ENCODE measurements around the gene LTBP3.
A peak's percentile ranks its signal among the peaks of the same experiment; 100 is the strongest.

The LTBP3 gene

DNA sequence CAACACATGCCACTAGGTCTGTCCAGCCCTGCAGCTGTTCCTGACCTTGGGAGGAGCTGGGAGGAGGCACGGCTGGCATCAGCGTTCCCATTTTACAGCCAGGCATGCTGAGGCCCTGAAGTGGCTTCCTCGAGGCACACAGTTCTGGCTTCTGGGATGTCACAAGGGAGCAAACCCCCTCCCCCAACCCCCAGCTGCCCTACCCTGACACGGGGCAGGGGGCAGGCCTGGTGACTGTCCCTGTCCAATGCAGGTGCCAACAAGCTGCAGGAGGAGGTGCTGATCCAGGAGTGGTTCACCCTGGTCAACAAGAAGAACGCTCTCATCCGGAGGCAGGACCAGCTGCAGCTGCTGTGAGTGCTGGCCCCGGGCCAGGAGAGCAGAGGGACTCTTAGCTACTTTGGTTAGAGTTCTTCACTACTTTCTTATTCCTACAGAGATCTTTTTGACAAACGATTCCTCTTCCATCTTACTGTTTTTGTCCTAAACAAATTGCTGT, 32.1 kb upstream of the LTBP3 start:
- DNase-seq (ENCODE audit: low spot score in 2 of 2) = no peak
- Mint-ChIP-seq H3K4me1 (peaks cover 75% of the 10 kb centered on the region), H3K27ac (peak overlapping the region; percentile 71), H3K36me3 (peaks cover 92% of the 10 kb centered on the region), H3K9me3 (no peaks in the 10 kb centered on the region), H3K4me3 (no peak overlapping the region)
- no peak for ATAC-seq

DNA sequence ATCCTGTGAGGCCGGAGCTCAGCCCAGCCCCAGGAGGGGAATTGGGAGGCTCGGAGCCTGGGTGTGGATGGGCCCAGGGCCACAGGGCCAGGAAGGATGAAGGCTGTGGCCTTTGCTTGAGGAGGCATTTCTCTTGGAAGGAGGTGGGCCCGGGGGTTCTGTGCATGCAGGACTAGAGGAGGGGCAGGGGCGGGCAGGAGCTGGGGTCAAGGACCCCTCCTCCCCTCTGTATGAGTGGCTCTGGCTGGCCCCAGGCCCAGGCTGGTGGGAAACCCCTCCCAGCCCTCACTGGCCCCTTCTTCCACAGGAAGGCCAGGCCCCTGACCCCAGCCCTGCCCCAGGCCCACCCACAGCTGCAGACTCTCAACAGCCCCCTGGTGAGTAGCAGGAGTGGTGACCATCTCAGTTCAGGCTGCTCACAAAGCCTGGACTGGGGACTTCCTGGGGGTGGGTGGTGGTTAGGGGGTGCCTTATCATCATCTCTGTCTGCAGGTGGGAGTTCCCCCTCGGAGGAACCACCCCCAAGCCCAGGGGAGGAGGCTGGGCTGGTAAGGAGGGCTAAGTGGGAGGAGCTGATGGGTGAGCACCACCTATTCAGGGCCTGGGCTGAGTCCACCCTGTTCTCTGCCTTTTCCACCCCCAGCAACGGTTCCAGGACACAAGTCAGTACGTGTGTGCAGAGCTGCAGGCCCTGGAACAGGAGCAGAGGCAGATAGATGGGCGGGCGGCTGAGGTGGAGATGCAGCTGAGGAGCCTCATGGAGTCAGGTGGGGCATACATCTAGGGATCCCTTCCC, 31.5 kb upstream of the LTBP3 start:
- H3K4me1 Mint-ChIP-seq = peaks cover 69% of the 10 kb centered on the region
- H3K4me3 Mint-ChIP-seq = peak overlapping the region; percentile 80
- DNase-seq (ENCODE audit: low spot score in 2 of 2) = peak in 1 of 2 donors; percentile 73
- peak overlapping the region; percentile 96 for H3K27ac Mint-ChIP-seq
- peaks cover 87% of the 10 kb centered on the region for H3K36me3 Mint-ChIP-seq
- H3K9me3 Mint-ChIP-seq = no peaks in the 10 kb centered on the region
- peak; percentile 55 for ATAC-seq

DNA sequence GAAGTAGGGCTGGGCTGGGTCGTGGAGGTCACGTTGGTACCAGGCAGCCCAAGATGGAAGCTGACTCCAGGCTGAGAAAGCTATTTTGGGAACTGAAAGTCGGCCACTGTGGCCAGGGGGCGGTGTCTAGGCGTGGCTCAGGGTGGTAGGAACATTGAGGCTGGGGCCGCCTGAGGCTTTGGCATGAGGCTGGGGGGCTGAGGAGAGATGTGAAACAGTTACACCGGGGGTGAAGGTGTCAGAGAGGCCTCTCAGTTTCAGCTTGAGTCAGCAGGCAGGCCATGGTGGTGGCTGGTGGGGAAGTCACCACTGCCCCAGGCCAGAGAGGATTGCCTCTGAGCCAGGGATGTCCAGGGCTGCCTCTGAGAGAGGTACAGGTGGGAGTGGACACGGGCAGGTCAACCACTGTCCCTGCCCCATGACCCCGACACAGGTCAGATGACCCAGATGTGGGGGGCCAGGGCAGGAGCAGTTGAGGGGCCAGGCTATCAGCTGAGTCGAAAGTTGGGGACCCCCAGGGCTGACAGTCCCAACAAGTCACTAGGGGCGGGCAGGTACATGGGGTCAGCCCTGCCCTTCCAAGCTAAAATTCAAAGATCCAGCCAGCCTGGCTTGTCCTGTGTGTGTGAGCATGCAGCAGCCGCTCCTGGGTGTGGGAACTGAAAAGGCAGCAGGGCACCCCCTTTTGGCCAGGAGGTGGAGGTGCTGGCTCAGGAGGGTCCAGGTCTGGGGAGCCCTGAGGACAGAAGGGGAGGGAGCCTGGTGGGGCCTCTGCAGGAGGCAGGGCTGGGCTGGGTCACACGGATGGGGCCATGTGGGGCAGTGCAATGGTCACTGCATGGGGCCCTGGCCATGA, 30.3 kb upstream of the LTBP3 start:
- H3K4me1 Mint-ChIP-seq = peaks cover 69% of the 10 kb centered on the region
- peaks cover 87% of the 10 kb centered on the region for H3K36me3 Mint-ChIP-seq
- DNase-seq (ENCODE audit: low spot score in 2 of 2) = peak; percentile 60 to 93
- H3K9me3 Mint-ChIP-seq = no peaks in the 10 kb centered on the region
- peak; percentile 90 for ATAC-seq
- H3K27ac Mint-ChIP-seq = peak overlapping the region; percentile 96
- peak overlapping the region; percentile 80 for H3K4me3 Mint-ChIP-seq

DNA sequence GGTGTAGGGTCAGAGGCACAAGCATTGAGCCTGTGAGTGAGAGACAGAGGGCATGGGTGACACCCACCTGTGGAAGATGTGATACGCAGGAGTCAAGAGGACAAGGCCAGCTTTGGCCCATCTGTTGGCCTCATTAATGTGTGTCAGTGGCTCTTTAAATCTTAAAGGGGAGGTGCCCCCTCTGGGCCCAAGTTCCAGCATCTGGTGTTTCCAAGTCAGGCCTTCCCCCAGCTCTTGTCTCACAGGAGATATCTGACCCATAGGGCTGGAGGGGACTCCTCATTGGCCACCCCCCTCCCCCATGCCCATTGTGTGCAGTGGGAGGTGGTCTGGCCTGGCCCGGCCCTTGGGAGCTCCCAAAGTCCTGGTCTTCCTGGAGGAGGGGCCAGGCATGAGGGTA, 28.5 kb upstream of the LTBP3 start:
- H3K4me1 Mint-ChIP-seq = peaks cover 80% of the 10 kb centered on the region
- DNase-seq (ENCODE audit: low spot score in 2 of 2) (no peak), ATAC-seq (no peak)
- H3K36me3 Mint-ChIP-seq = peaks cover 94% of the 10 kb centered on the region
- peak overlapping the region; percentile 80 for H3K4me3 Mint-ChIP-seq
- H3K27ac Mint-ChIP-seq = peak overlapping the region; percentile 96
- no peaks in the 10 kb centered on the region for H3K9me3 Mint-ChIP-seq

DNA sequence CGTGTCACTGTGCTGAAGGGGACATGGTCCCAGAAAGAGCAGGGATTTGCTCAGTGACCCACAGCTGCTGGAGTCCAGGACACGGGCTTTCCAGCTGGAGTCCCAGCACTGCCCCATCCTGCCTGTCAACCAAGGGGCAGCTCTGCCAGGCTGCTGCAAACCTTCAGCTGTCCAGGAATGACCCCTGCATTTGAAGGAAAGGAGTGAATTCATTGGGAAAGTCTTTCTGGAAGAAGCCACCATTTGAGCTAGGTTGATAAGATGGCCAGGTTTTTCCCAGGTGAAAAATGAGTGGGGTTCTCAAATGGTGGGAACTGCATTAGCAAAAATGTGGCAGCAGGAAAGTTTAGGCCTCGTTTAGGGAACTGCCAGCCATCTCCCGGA, 28.1 kb upstream of the LTBP3 start:
- no peaks in the 10 kb centered on the region for H3K9me3 Mint-ChIP-seq
- peaks cover 94% of the 10 kb centered on the region for H3K36me3 Mint-ChIP-seq
- H3K4me3 Mint-ChIP-seq = peak overlapping the region; percentile 80
- DNase-seq (ENCODE audit: low spot score in 2 of 2) = no peak
- peaks cover 82% of the 10 kb centered on the region for H3K4me1 Mint-ChIP-seq
- ATAC-seq = no peak
- H3K27ac Mint-ChIP-seq = peak overlapping the region; percentile 96

DNA sequence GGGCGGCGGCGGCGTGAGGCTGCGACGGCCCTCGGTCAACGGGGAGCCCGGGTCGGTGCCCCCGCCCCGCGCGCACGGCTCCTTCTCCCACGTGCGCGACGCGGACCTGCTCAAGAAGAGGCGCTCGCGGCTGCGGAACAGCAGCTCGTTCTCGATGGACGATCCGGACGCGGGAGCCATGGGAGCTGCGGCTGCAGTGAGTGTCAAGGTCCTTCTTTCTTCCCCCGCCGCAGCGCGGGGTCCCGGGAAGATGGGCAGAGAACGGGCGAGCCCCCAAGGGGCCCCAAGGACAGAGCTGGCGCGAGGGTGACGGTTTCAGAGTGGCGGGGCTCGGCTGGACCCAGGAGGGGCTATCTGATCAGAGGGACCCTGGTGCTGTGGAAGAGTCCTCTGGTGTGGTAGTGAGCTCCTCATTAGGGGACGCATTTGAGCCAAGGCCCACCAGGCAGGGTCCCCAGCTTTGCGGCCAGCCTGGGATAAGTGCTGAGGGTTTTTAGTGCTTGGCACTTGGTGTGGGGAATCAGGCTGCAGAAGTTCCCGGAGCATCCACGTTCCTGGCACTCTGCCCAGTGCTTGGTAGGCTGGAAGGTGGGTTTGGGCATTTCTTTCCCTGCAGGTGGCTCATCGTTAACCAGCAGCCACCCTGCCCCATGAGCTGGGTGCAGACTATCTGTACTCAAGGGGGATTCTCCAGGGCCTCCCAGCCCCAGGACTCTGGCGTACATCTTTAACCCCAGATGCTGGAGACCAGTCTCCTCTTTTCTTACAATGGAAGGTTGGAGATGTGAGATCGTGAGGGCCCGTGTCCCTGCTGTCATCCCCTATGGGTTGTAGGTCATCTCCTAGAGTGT, 27.5 kb upstream of the LTBP3 start:
- H3K4me1 Mint-ChIP-seq = peaks cover 85% of the 10 kb centered on the region
- no peaks in the 10 kb centered on the region for H3K9me3 Mint-ChIP-seq
- DNase-seq (ENCODE audit: low spot score in 2 of 2) (no peak), ATAC-seq (no peak)
- peak overlapping the region; percentile 96 for H3K27ac Mint-ChIP-seq
- peaks cover 94% of the 10 kb centered on the region for H3K36me3 Mint-ChIP-seq
- H3K4me3 Mint-ChIP-seq = peak overlapping the region; percentile 80

DNA sequence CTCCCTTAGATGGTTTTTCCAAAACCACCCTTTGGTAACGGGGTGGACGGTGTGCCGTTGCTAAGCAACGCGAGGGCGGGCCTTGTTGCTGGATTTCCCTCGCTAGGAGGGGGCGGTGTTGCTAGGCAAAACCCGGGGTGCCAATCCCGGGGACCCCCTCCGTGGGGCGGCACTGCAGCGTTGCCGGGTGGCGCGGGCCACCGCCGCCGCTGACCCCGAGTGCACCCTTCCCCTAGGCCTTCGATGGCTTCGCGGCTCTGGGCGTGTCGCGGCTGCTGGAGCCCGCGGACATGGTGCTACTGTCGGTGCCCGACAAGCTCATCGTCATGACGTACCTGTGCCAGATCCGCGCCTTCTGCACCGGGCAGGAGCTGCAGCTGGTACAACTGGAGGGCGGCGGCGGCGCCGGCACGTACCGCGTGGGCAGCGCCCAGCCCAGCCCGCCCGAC, 26.6 kb upstream of the LTBP3 start:
- H3K36me3 Mint-ChIP-seq = peaks cover 94% of the 10 kb centered on the region
- peaks cover 83% of the 10 kb centered on the region for H3K4me1 Mint-ChIP-seq

DNA sequence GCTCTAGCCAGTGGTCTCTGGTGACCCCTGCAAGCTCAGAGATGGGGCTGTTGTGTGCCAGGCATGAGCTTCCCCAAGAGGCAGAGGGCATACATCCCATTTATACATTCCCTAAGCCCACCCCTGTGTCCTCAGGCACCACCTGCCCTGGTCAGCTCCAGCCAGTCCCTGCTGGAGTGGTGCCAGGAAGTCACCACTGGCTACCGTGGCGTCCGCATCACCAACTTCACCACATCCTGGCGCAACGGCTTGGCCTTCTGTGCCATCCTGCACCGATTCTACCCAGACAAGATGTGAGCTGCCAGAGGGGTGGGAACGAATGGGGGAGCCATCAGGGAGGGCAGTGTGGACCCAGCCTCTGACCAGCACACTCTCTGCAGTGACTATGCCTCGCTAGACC, 25.9 kb upstream of the LTBP3 start:
- peak overlapping the region; percentile 94 for H3K27ac Mint-ChIP-seq
- peaks cover 94% of the 10 kb centered on the region for H3K36me3 Mint-ChIP-seq
- H3K9me3 Mint-ChIP-seq = no peaks in the 10 kb centered on the region
- DNase-seq (ENCODE audit: low spot score in 2 of 2) (no peak), ATAC-seq (no peak)
- no peak overlapping the region for H3K4me3 Mint-ChIP-seq
- H3K4me1 Mint-ChIP-seq = peaks cover 78% of the 10 kb centered on the region

More for the DNA sequence above, 26.6 kb upstream of the LTBP3 start:
- no peak for DNase-seq (ENCODE audit: low spot score in 2 of 2)
- H3K9me3 Mint-ChIP-seq = no peaks in the 10 kb centered on the region
- H3K4me3 Mint-ChIP-seq = no peak overlapping the region
- no peak for ATAC-seq
- peak overlapping the region; percentile 94 for H3K27ac Mint-ChIP-seq

DNA sequence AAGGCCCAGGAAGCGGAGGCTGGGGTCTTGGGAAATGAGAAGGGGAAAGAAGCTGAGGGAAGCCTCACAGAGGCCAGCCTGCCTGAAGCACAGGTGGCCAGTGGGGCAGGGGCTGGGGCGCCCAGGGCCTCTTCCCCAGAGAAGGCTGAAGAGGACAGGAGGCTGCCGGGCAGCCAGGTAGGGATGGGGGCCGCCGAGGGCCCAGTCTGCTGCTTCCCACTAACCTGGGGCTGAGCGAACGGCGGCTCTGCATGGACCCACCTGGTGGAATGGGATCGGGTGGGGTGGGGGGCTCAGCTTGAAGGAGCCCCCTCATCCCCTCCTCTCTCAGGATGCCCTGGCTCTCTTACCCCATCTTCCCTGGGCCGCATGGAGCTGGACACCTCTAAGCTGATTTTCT, 25.4 kb upstream of the LTBP3 start:
- Mint-ChIP-seq H3K36me3 (peaks cover 94% of the 10 kb centered on the region), H3K27ac (peak overlapping the region; percentile 94), H3K4me3 (no peak overlapping the region), H3K4me1 (peaks cover 76% of the 10 kb centered on the region), H3K9me3 (no peaks in the 10 kb centered on the region)
- ATAC-seq (no peak), DNase-seq (ENCODE audit: low spot score in 2 of 2) (no peak)

DNA sequence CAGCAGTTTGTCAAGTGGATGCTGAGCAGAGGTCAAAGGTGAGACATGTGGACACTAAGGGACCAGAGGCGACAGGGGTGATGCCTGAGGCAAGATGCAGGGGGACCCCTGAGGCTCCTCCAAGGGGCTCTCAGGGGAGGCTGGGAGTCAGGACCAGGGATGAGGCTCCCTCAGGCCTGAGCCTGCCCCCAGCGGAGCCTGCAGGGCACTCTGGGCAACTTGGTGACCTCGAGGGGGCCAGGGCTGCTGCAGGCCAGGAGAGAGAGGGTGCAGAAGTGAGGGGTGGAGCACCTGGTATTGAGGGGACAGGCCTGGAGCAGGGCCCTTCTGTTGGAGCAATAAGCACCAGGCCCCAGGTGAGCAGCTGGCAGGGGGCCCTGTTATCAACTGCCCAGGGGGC, 23.8 kb upstream of the LTBP3 start:
- Mint-ChIP-seq H3K4me1 (peaks cover 70% of the 10 kb centered on the region), H3K4me3 (no peak overlapping the region), H3K9me3 (no peaks in the 10 kb centered on the region), H3K27ac (peak overlapping the region; percentile 94), H3K36me3 (peaks cover 94% of the 10 kb centered on the region)
- ATAC-seq (no peak), DNase-seq (ENCODE audit: low spot score in 2 of 2) (no peak)

DNA sequence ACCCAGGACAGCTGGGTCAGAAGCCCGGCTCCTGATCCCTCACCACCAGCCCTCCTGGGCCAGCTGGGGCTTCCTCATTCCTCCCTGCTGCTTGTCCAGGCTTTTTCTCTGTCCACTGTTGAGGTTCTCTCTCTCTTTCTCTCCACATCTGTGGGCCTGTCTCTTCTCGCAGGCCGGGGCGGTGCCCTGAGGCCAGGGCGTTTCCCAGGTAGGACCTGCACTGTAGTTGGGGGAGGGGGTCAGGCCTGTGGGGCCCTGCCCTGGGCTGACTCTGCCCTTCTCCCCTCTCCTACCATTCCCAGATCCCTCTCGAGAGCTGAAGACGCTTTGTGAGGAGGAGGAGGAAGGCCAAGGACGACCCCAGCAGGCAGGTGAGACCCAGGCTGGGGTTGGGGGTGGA, 22.6 kb upstream of the LTBP3 start:
- H3K4me1 Mint-ChIP-seq = peaks cover 58% of the 10 kb centered on the region
- H3K4me3 Mint-ChIP-seq = no peak overlapping the region
- DNase-seq (ENCODE audit: low spot score in 2 of 2) = no peak
- no peak for ATAC-seq
- H3K27ac Mint-ChIP-seq = peak overlapping the region; percentile 94
- H3K9me3 Mint-ChIP-seq = no peaks in the 10 kb centered on the region
- peaks cover 92% of the 10 kb centered on the region for H3K36me3 Mint-ChIP-seq

DNA sequence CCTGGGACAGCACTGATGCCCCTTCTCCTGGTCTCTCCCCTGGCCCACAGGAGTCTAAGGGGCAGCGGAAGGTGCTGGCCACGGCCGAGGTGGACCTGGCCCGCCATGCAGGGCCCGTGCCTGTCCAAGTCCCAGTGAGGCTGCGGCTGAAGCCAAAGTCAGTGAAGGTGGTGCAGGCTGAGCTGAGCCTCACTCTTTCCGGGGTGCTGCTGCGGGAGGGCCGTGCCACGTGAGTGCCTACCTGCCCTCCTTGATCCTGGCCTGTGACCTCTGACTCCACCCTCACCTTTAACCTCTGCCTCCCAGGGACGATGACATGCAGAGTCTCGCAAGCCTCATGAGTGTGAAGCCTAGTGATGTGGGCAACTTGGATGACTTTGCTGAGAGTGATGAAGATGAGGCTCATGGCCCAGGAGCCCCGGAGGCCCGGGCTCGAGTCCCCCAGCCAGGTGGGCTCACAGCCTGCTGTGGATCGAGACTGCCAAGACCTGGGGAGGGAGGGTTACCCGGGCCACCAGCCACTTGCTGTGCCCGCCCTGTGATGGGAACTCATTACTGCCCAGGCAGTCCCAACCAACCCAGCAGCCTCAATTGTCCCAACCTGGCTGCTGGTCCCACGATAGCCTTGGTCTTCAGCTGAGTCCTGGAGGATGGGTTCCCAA, 22.0 kb upstream of the LTBP3 start:
- Mint-ChIP-seq H3K9me3 (no peaks in the 10 kb centered on the region), H3K36me3 (peaks cover 94% of the 10 kb centered on the region), H3K27ac (peak overlapping the region; percentile 94), H3K4me1 (peaks cover 60% of the 10 kb centered on the region), H3K4me3 (peak overlapping the region; percentile 96)
- DNase-seq (ENCODE audit: low spot score in 2 of 2) (no peak), ATAC-seq (no peak)

DNA sequence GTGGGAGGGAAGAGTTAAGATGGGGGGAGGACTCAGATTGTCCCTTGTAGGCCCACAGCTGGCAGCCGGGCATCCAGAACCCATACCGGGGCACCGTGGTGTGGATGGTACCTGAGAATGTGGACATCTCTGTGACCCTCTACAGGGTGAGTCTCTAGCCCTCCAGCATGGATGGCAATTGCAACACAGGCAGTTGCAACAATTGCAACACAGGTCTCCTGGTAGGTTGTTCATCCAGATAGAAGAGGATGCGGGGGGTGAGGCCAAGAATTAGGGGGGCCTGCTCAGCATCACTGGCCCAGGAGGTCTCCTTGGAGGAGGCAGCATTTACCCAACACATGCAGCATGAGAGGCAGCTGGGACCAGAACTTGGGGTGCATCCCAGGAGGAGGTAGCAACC, 21.1 kb upstream of the LTBP3 start:
- no peak for DNase-seq (ENCODE audit: low spot score in 2 of 2)
- Mint-ChIP-seq H3K27ac (peak overlapping the region; percentile 94), H3K4me3 (peak overlapping the region; percentile 96)

DNA sequence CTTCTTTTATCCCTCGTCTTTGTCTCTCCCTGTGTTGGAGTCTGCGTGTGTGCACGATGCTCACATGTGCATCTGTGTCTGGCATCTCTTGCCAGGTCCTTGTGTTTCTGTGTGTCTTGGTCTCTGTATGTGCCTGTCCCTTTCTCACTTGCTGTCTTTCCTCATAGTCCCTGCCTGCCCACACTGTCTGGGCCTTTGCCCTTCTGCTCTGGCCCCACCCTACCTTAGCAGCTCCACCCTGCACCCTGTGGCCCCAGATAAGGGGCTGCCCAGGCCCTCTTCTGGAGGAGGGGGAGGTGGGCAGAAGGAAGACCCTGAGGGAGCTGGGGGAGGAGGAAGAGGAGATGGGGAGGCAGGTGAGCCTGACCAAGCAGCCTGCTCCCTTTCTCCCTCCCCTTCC, 20.5 kb upstream of the LTBP3 start:
- DNase-seq (ENCODE audit: low spot score in 2 of 2) = no peak
- Mint-ChIP-seq H3K9me3 (no peaks in the 10 kb centered on the region), H3K36me3 (peaks cover 98% of the 10 kb centered on the region), H3K4me1 (peaks cover 63% of the 10 kb centered on the region), H3K4me3 (peak overlapping the region; percentile 96), H3K27ac (peak overlapping the region; percentile 94)
- no peak for ATAC-seq

More for the DNA sequence above, 21.1 kb upstream of the LTBP3 start:
- Mint-ChIP-seq H3K4me1 (peaks cover 63% of the 10 kb centered on the region), H3K36me3 (peaks cover 98% of the 10 kb centered on the region), H3K9me3 (no peaks in the 10 kb centered on the region)
- ATAC-seq = no peak

All from stimulated activated effector memory CD8-positive, alpha-beta T cell treated with anti-CD3 and anti-CD28 coated beads, Interleukin-12 subunit alpha, Interleukin-12 subunit beta, amount 100 ng/mL, for 72 hours (primary cell).